RWPE2 (cell line): Measurements from ENCODE around the gene ASB7.

Source experiments
- ATAC-seq: fragments of 200-7000 bp; cut with Tn5 transposase; 3 replicates; pipeline ENCODE4 v1.9.1; 2021; ENCODE audit warnings: low read depth
- DNase-seq: peaks from one replicate; pipeline ENCODE4 v3.0.0-alpha.2; 2020; ENCODE audit warnings: low spot score
- H3K27ac ChIP-seq: fragments of 450-650 bp; 2 replicates; pipeline ENCODE4 v1.5.1; 2017; ENCODE audit warnings: mild to moderate bottlenecking; ENCODE audit not compliant: poor library complexity, severe bottlenecking
- H3K27me3 ChIP-seq: fragments of 250-450 bp; sonication (Bioruptor Pico); 2 replicates; pipeline ENCODE4 v1.5.1; 2021; ENCODE audit warnings: mild to moderate bottlenecking, moderate library complexity; ENCODE audit not compliant: insufficient read depth, poor library complexity, severe bottlenecking
- H3K36me3 ChIP-seq: fragments of 250-450 bp; sonication (Bioruptor Pico); 2 replicates; pipeline ENCODE4 v1.5.1; 2020; ENCODE audit warnings: low read depth, mild to moderate bottlenecking, moderate library complexity
- H3K4me1 ChIP-seq: fragments of 250-450 bp; sonication (Bioruptor Pico); 2 replicates; pipeline ENCODE4 v1.5.1; 2021; ENCODE audit warnings: mild to moderate bottlenecking, moderate library complexity; ENCODE audit not compliant: insufficient read depth, poor library complexity, severe bottlenecking
- H3K4me3 ChIP-seq: fragments of 250-450 bp; sonication (Bioruptor Pico); 2 replicates; pipeline ENCODE4 v1.5.1; 2021; ENCODE audit warnings: mild to moderate bottlenecking, moderate library complexity; ENCODE audit not compliant: severe bottlenecking
- H3K9me3 ChIP-seq: fragments of 250-450 bp; sonication (Bioruptor Pico); 2 replicates; pipeline ENCODE4 v1.5.1; 2021; ENCODE audit warnings: mild to moderate bottlenecking, moderate library complexity; ENCODE audit not compliant: severe bottlenecking
- CTCF ChIP-seq: fragments of 450-650 bp; IDR thresholded peaks from one replicate; pipeline ENCODE4 v1.5.1; 2017; ENCODE audit warnings: mild to moderate bottlenecking, moderate library complexity; ENCODE audit not compliant: poor library complexity, severe bottlenecking

The ASB7 gene

GRCh38 chr15:100614918-100615317, 12.5 kb downstream of the ASB7 start:
- Histone ChIP-seq H3K4me1 (no peaks in the 10 kb centered on the region), H3K27me3 (no peaks in the 10 kb centered on the region), H3K9me3 (no peaks in the 10 kb centered on the region), H3K4me3 (no peak overlapping the region), H3K36me3 (peaks cover 63% of the 10 kb centered on the region), H3K27ac (no peak overlapping the region)
- no peak for TF ChIP-seq CTCF
- DNase-seq: no peak
- ATAC-seq: no peak

DNA sequence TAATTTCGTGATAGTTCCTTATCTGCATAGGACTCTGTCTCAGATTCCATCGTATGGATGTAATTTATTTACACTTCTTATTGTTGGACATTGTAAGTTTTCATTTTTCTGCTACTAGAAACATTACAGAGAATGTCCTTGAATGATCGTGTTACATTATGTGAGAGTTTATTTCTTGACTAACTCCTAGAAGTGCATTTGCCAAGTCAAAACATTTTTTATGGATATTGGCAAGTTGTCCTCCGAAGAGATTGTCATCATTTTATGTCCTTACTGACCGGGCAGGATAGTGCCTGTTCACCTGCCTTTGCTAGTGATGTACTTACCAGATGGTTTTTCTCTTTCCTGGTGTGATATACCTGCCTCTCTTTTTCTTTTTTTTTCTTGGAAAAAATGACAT, 13.4 kb downstream of the ASB7 start:
- H3K27me3 ChIP-seq: no peaks in the 10 kb centered on the region
- no peak overlapping the region for H3K27ac ChIP-seq
- H3K4me3 ChIP-seq: no peak overlapping the region
- H3K36me3 ChIP-seq: peaks cover 64% of the 10 kb centered on the region
- ATAC-seq: no peak
- no peak for DNase-seq
- no peak for TF ChIP-seq CTCF
- H3K9me3 ChIP-seq: no peaks in the 10 kb centered on the region
- H3K4me1 ChIP-seq: no peaks in the 10 kb centered on the region

DNA sequence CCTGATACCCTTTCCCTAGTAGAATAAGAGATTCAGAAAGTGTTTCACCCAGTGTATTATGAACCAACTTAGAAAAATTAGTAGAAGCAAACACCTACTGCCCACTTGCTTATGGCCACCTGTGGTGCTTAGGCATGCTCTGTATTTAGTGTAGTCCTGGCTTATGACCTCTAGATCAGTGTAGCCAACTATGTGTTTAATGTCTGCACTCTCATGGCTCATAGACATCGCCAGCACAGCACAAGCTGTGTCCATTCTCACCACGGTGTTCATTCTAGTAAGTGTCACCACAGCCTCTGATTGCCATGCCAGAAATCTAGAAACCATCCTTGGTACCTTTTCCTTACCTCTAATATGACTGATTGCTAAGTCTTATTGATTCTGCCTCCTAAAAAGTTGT, 14.3 kb downstream of the ASB7 start:
- no peak for DNase-seq
- H3K9me3 ChIP-seq: no peaks in the 10 kb centered on the region
- ATAC-seq: no peak
- no peak for TF ChIP-seq CTCF
- H3K4me3 ChIP-seq: no peak overlapping the region
- no peaks in the 10 kb centered on the region for H3K27me3 ChIP-seq
- no peak overlapping the region for H3K27ac ChIP-seq
- H3K36me3 ChIP-seq: peaks cover 69% of the 10 kb centered on the region
- H3K4me1 ChIP-seq: no peaks in the 10 kb centered on the region

DNA sequence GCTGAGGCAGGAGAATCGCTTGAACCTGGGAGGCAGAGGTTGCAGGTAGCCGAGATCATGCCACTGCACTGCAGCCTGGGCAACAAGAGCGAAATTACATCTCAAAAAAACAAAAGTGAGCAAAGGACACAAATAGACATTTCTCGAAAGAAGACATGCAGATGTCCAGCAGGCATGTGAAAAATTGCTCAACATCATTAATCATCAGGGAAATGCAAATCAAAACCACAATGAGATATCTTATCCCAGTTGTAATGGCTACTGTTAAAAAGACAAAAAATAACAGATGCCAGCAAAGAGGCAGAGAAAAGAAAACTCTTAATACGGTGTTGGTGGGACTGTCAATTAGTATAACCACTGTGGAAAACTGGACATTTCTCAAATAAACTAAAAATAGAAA, 20.9 kb downstream of the ASB7 start:
- no peak overlapping the region for H3K27ac ChIP-seq
- H3K27me3 ChIP-seq: no peaks in the 10 kb centered on the region
- H3K9me3 ChIP-seq: no peaks in the 10 kb centered on the region
- no peak for TF ChIP-seq CTCF
- H3K4me3 ChIP-seq: no peak overlapping the region
- ATAC-seq: peak; percentile 50; the same call in 1 of the 3 replicates
- H3K4me1 ChIP-seq: peaks cover 6% of the 10 kb centered on the region
- DNase-seq: no peak
- H3K36me3 ChIP-seq: peaks cover 26% of the 10 kb centered on the region

DNA sequence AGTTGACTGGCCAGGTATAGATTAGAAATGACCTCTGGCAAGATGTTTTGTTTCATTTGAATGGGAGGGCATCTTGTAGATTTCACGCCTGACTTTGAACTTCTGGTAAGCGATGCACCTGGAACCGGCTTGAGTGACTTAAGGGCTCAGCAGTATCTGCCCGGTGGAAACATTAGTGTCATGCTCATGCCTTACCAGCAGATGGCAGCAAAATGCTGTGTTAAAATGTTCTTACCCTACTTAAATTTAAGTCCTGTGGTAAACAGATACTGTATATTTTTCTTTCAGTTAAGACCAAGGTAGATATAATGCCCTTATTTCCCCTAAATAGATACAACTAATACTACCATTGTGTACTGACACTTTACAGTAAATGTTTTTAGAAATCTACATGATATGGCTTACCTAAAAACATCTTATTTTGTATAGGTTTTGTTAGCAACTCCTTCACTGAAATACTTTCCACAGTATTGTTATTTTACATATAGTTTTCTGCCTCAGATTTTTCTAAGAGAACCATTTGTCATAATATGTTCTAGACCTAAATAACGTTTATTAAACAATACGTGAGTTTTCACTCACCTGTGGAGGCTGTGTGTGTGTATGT, 25.5 kb downstream of the ASB7 start:
- peak; percentile 97 for TF ChIP-seq CTCF
- H3K9me3 ChIP-seq: no peaks in the 10 kb centered on the region
- peak overlapping the region; percentile 2 for H3K27ac ChIP-seq
- DNase-seq (no peak), ATAC-seq (peak; percentile 87)
- no peaks in the 10 kb centered on the region for H3K27me3 ChIP-seq
- H3K4me1 ChIP-seq: peaks cover 6% of the 10 kb centered on the region
- peaks cover 36% of the 10 kb centered on the region for H3K36me3 ChIP-seq
- no peak overlapping the region for H3K4me3 ChIP-seq
